ENCODE measurements around the gene ARID4A. TPM values are rescaled to one million over a fixed set of nuclear protein-coding genes. Genes with fewer than 3 reads are reported as not detected.
A peak's percentile ranks its signal among the peaks of the same experiment; 100 is the strongest.

ARID4A gene
- total and polyA plus RNA-seq, 2 of the 13 experiments (the other 11 are each of a cell fraction or from before 2014, with no cell fraction given): 7.2 to 9.7 TPM

- TF ChIP-seq, protein P1, sequence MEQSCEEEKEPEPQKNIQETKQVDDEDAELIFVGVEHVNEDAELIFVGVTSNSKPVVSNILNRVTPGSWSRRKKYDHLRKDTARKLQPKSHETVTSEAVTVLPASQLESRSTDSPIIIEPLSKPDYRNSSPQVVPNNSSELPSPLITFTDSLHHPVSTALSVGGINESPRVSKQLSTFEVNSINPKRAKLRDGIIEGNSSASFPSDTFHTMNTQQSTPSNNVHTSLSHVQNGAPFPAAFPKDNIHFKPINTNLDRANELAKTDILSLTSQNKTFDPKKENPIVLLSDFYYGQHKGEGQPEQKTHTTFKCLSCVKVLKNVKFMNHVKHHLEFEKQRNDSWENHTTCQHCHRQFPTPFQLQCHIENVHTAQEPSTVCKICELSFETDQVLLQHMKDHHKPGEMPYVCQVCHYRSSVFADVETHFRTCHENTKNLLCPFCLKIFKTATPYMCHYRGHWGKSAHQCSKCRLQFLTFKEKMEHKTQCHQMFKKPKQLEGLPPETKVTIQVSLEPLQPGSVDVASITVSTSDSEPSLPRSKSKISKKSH (CRISPR knock-in tag; IDR thresholded peaks at IDR 0.05; ENCODE audit: borderline replicate concordance): no peak
- TF ChIP-seq FOXJ3 (CRISPR knock-in tag; IDR thresholded peaks at IDR 0.05; ENCODE audit: borderline replicate concordance): no peak
- TF ChIP-seq NR3C1 (CRISPR knock-in tag; IDR thresholded peaks at IDR 0.05): no peak
- TF ChIP-seq HDAC1 (CRISPR knock-in tag; IDR thresholded peaks at IDR 0.05): peak; percentile 63; the same call in 1 of the 2 replicates
- no peak for TF ChIP-seq NFRKB (IDR thresholded peaks at IDR 0.05)
- no peak for TF ChIP-seq MTF1 (CRISPR knock-in tag; IDR thresholded peaks at IDR 0.05)
- TF ChIP-seq EHMT2 (IDR thresholded peaks at IDR 0.05; ENCODE audit: borderline replicate concordance, low read depth, low read length): peak; percentile 69; the same call in 1 of the 2 replicates
- no peak for TF ChIP-seq MTF2 (CRISPR knock-in tag; IDR thresholded peaks at IDR 0.05; ENCODE audit: borderline replicate concordance)
- TF ChIP-seq MXI1 (IDR thresholded peaks at IDR 0.05; ENCODE audit: borderline replicate concordance, low read depth, low read length): no peak
- TF ChIP-seq ZFAT (CRISPR knock-in tag; conservative IDR thresholded peaks at IDR 0.05): peak; percentile 97
- TF ChIP-seq KAT8 (CRISPR knock-in tag; IDR thresholded peaks at IDR 0.05): 0 out of 2 replicates have a peak, but pooled peaks have one; percentile 15
- no peak for TF ChIP-seq TBP (CRISPR knock-in tag; IDR thresholded peaks at IDR 0.05)
- no peak for TF ChIP-seq ZNF333 (CRISPR knock-in tag; IDR thresholded peaks at IDR 0.05; ENCODE audit: borderline replicate concordance)
- no peak for TF ChIP-seq ZNF709 (CRISPR knock-in tag; IDR thresholded peaks at IDR 0.05)
- TF ChIP-seq KLF13 (CRISPR knock-in tag; IDR thresholded peaks at IDR 0.05): no peak
- no peak for TF ChIP-seq ZNF740 (CRISPR knock-in tag; IDR thresholded peaks at IDR 0.05)
- TF ChIP-seq, protein P2, sequence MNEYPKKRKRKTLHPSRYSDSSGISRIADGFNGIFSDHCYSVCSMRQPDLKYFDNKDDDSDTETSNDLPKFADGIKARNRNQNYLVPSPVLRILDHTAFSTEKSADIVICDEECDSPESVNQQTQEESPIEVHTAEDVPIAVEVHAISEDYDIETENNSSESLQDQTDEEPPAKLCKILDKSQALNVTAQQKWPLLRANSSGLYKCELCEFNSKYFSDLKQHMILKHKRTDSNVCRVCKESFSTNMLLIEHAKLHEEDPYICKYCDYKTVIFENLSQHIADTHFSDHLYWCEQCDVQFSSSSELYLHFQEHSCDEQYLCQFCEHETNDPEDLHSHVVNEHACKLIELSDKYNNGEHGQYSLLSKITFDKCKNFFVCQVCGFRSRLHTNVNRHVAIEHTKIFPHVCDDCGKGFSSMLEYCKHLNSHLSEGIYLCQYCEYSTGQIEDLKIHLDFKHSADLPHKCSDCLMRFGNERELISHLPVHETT (CRISPR knock-in tag; conservative IDR thresholded peaks at IDR 0.05): no peak
- peak; percentile 62; the same call in 1 of the 2 replicates for TF ChIP-seq HNF1B (CRISPR knock-in tag; IDR thresholded peaks at IDR 0.05)
- TF ChIP-seq ZNF138 (CRISPR knock-in tag; IDR thresholded peaks at IDR 0.05; ENCODE audit: low read depth): no peak
- TF ChIP-seq BCL6 (CRISPR knock-in tag; IDR thresholded peaks at IDR 0.05): no peak
- no peak for TF ChIP-seq ZNF777 (CRISPR knock-in tag; IDR thresholded peaks at IDR 0.05)
- TF ChIP-seq ERF (CRISPR knock-in tag; IDR thresholded peaks at IDR 0.05): 0 out of 2 replicates have a peak, but pooled peaks have one; percentile 21
- no peak for TF ChIP-seq TAF1 (CRISPR knock-in tag; IDR thresholded peaks at IDR 0.05)
- TF ChIP-seq NFE2L2 (IDR thresholded peaks at IDR 0.05; ENCODE audit: low read length): no peak
- no peak for TF ChIP-seq ZNF180 (CRISPR knock-in tag; IDR thresholded peaks at IDR 0.05; ENCODE audit: borderline replicate concordance, low read depth)
- TF ChIP-seq ZBTB1 (CRISPR knock-in tag; IDR thresholded peaks at IDR 0.05; ENCODE audit: borderline replicate concordance): no peak
- TF ChIP-seq GZF1 (CRISPR knock-in tag; IDR thresholded peaks at IDR 0.05): no peak
- TF ChIP-seq MAF1 (CRISPR knock-in tag; IDR thresholded peaks at IDR 0.05; ENCODE audit: borderline replicate concordance): no peak
- TF ChIP-seq, protein P3, sequence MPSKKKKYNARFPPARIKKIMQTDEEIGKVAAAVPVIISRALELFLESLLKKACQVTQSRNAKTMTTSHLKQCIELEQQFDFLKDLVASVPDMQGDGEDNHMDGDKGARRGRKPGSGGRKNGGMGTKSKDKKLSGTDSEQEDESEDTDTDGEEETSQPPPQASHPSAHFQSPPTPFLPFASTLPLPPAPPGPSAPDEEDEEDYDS (CRISPR knock-in tag; IDR thresholded peaks at IDR 0.05): 0 out of 2 replicates have a peak, but pooled peaks have one; percentile 28
- no peak for TF ChIP-seq HOXA9 (CRISPR knock-in tag; IDR thresholded peaks at IDR 0.05; ENCODE audit: borderline replicate concordance)
Observed at GRCh38 chr14:58395562-58395811, 97.1 kb downstream of the ARID4A start (continued).

Data from HepG2 (cell line).